GM12878 (cell line): ENCODE data around the gene ALG12. TPM values are rescaled to one million over a fixed set of nuclear protein-coding genes. Genes with fewer than 3 reads are reported as not detected.

Experiments
- ATAC-seq: fragments of 200-7000 bp; cut with Tn5 transposase; 3 replicates; pipeline ENCODE4 v1.9.1; 2020; ENCODE audit warnings: mild to moderate bottlenecking, moderate library complexity
- BruUV-seq: library from RNA; stranded (reverse); fragments of 400-500 nt; replicated peaks from 2 replicates; lab custom pipeline; 2021; lab: Mats Ljungman, UMichigan
- CTCF ChIA-PET: fragments of 300-600 bp; sonication (Branson Sonifier 250); formaldehyde crosslinking; extraction: SDS; loops from one replicate; lab custom pipeline; 2021; ENCODE audit warnings: inconsistent platforms; lab: Yijun Ruan, JAX
- POLR2A ChIA-PET: fragments of 350-600 bp; formaldehyde crosslinking; extraction: SDS; loops from one replicate; lab custom pipeline; 2021; ENCODE audit warnings: inconsistent platforms; lab: Charles Lee
- RAD21 ChIA-PET: fragments of 300-600 bp; sonication (Branson Sonifier 250); formaldehyde crosslinking; loops from one replicate; lab custom pipeline; 2023; ENCODE audit warnings: antibody characterized with exemption; ENCODE audit not compliant: unreplicated experiment; lab: Charles Lee
- SMC1A ChIA-PET: fragments of 300-600 bp; sonication (Branson Sonifier 250); formaldehyde crosslinking; loops from one replicate; lab custom pipeline; 2023; ENCODE audit not compliant: unreplicated experiment, uncharacterized antibody; lab: Charles Lee
- DNase-seq: peaks from one replicate; pipeline ENCODE4 v3.0.0-alpha.2; 2011; ENCODE audit warnings: low read depth, low spot score
- FAIRE-seq: peaks from 3 replicates; lab custom pipeline; 2011; peaks lifted over from hg19 to GRCh38; lab: Jason Lieb, UNC
- H2AFZ ChIP-seq: 2 replicates; pipeline ENCODE4 v1.6.0; 2011; ENCODE audit warnings: low read depth, low read length, control low read depth; ENCODE audit not compliant: control insufficient read depth
- H3K27ac ChIP-seq: 2 replicates; pipeline ENCODE4 v1.5.1; 2011; ENCODE audit warnings: control low read depth; ENCODE audit not compliant: control insufficient read depth, insufficient read depth
- H3K27me3 ChIP-seq, 2 experiments: replicated peaks in 1 of 2; 2 replicates each; pipeline versions ENCODE4 v1.6.0 to v1.6.1; 2011; ENCODE audit warnings: low read length in 1 of 2; ENCODE audit not compliant: control insufficient read depth in 2 of 2, insufficient read depth in 2 of 2
- H3K36me3 ChIP-seq, 2 experiments: 2 replicates each; pipeline ENCODE4 v1.5.1; 2011; ENCODE audit warnings: low read length in 1 of 2; ENCODE audit not compliant: control insufficient read depth in 2 of 2, insufficient read depth in 2 of 2
- H3K4me1 ChIP-seq: 2 replicates; pipeline ENCODE4 v1.6.1; 2011; ENCODE audit warnings: mild to moderate bottlenecking, low read length, moderate library complexity, mixed read lengths; ENCODE audit not compliant: control insufficient read depth, insufficient read depth
- H3K4me2 ChIP-seq: 2 replicates; pipeline ENCODE4 v1.6.0; 2011; ENCODE audit warnings: control low read depth; ENCODE audit not compliant: control insufficient read depth, insufficient read depth
- H3K4me3 ChIP-seq: fragments of 200-600 bp; sonication (generic); 2 replicates; pipeline ENCODE4 v1.5.1; 2016
- H3K79me2 ChIP-seq: 2 replicates; pipeline ENCODE4 v1.6.0; 2011; ENCODE audit warnings: low read length; ENCODE audit not compliant: control insufficient read depth, insufficient read depth
- H3K9ac ChIP-seq: 2 replicates; pipeline ENCODE4 v1.8.0; 2011; ENCODE audit warnings: low read length, control low read depth, mixed read lengths; ENCODE audit not compliant: control insufficient read depth, insufficient read depth
- H3K9me3 ChIP-seq: replicated peaks from 3 replicates; pipeline ENCODE4 v1.5.1; 2011; ENCODE audit warnings: mild to moderate bottlenecking, low read length; ENCODE audit not compliant: control insufficient read depth, insufficient read depth
- H4K20me1 ChIP-seq: 2 replicates; pipeline ENCODE4 v1.6.0; 2011; ENCODE audit not compliant: control insufficient read depth, insufficient read depth
- BACH1 ChIP-seq: fragments of 450-650 bp; IDR thresholded peaks from 2 replicates; pipeline ENCODE4 v1.6.1; 2017; ENCODE audit warnings: mild to moderate bottlenecking, borderline replicate concordance
- CBFB ChIP-seq: IDR thresholded peaks from 2 replicates; pipeline ENCODE4 v1.6.1; 2016; ENCODE audit warnings: antibody characterized with exemption, low read depth
- DPF2 ChIP-seq: fragments of 450-650 bp; IDR thresholded peaks from 2 replicates; pipeline ENCODE4 v1.6.1; 2017; ENCODE audit warnings: mild to moderate bottlenecking
- HDAC2 ChIP-seq: fragments of 200-600 bp; sonication (generic); IDR thresholded peaks from 2 replicates; pipeline ENCODE4 v1.6.1; 2017
- IRF4 ChIP-seq: IDR thresholded peaks from 2 replicates; pipeline ENCODE4 v1.6.1; 2011; ENCODE audit warnings: low read depth, low read length
- KDM1A ChIP-seq: fragments of 200-600 bp; sonication (generic); IDR thresholded peaks from 2 replicates; pipeline ENCODE4 v1.6.1; 2016; ENCODE audit warnings: borderline replicate concordance
- NR2C1 ChIP-seq: fragments of 450-650 bp; IDR thresholded peaks from 2 replicates; pipeline ENCODE4 v1.6.1; 2017; ENCODE audit warnings: antibody characterized with exemption, mild to moderate bottlenecking, moderate library complexity
- PAX5 ChIP-seq: IDR thresholded peaks from 2 replicates; pipeline ENCODE4 v1.6.1; 2011; ENCODE audit warnings: low read depth, low read length, borderline replicate concordance
- PML ChIP-seq: IDR thresholded peaks from 2 replicates; pipeline ENCODE4 v1.6.1; 2012; ENCODE audit warnings: low read length, inconsistent platforms
- ZNF24 ChIP-seq: fragments of 450-650 bp; IDR thresholded peaks from 2 replicates; pipeline ENCODE4 v1.6.1; 2017; ENCODE audit warnings: antibody characterized with exemption, mild to moderate bottlenecking
- ZSCAN29 ChIP-seq: fragments of 450-650 bp; IDR thresholded peaks from 2 replicates; pipeline ENCODE4 v1.6.1; 2017; ENCODE audit warnings: mild to moderate bottlenecking, moderate library complexity
- ZZZ3 ChIP-seq: IDR thresholded peaks from 2 replicates; pipeline ENCODE4 v1.6.1; 2011; ENCODE audit warnings: low read depth; ENCODE audit not compliant: control insufficient read depth, insufficient read length
- WGBS: methylation state at CpG from one replicate; pipeline ENCODE4 v1.1.6; 2016; ENCODE audit warnings: low lambda C conversion rate; ENCODE audit not compliant: insufficient replicate concordance, insufficient coverage; ENCODE audit errors: missing lambda C conversion rate; 5-methylcytosine and 5-hydroxymethylcytosine counted together
- in situ Hi-C: fragments of 300-500 bp; cut with MboI; formaldehyde crosslinking; loops from 9 replicates; pipeline ENCODE4 v1.14.3; 2018; ENCODE audit warnings: mixed read lengths
- intact Hi-C: fragments of 100-400 bp; cut with micrococcal nuclease; formaldehyde crosslinking; loops from one replicate; pipeline ENCODE4 v1.14.2; 2022; ENCODE audit not compliant: unreplicated experiment
- polyA plus RNA-seq, 11 experiments: library from polyadenylated mRNA; depleted of rRNA in 4 of 11; unstranded in 6 of 11; stranded (reverse) in 5 of 11; fragments of >200 nt; fragmentation: Nextera tagmentation in 4 of 11; fragmentation: Illumina TruSeq in 1 of 11; extraction: Ambion mirVana in 4 of 11; extraction: Trizol in 1 of 11; gene quantifications; 1 replicate in 1 of 11; 2 replicates in 10 of 11; pipeline versions ENCODE4 v1.2.1 to v1.2.3, GENCODE V29; 2011 to 2016; ENCODE audit warnings: inconsistent platforms in 2 of 11, missing spikeins in 2 of 11, low read depth in 1 of 11
- total RNA-seq, 4 experiments: library from RNA; depleted of rRNA in 3 of 4; stranded (reverse); fragments of >200 nt in 3 of 4; fragmentation: Illumina TruSeq in 1 of 4; extraction: Trizol in 1 of 4; gene quantifications; 2 replicates each; pipeline versions ENCODE4 v1.2.1 to v1.2.3, GENCODE V29; 2013 to 2021
- TF ChIP-seq, protein P1 (sequence below): fragments of 450-650 bp; formaldehyde crosslinking; IDR thresholded peaks from 2 replicates; pipeline ENCODE4 v1.4.0; 2020; ENCODE audit warnings: mild to moderate bottlenecking, moderate library complexity
- TF ChIP-seq, protein P2 (sequence below): IDR thresholded peaks from 2 replicates; pipeline ENCODE4 v1.6.1; 2011; ENCODE audit warnings: low read depth, low read length, improper control_type of control experiment, borderline replicate concordance

ALG12 gene
- total and polyA plus RNA-seq, 10 of the 15 experiments (the other 5 are each of a cell fraction or from before 2014, with no cell fraction given): 0.22 to 23.4 (median 6.6) TPM

DNA sequence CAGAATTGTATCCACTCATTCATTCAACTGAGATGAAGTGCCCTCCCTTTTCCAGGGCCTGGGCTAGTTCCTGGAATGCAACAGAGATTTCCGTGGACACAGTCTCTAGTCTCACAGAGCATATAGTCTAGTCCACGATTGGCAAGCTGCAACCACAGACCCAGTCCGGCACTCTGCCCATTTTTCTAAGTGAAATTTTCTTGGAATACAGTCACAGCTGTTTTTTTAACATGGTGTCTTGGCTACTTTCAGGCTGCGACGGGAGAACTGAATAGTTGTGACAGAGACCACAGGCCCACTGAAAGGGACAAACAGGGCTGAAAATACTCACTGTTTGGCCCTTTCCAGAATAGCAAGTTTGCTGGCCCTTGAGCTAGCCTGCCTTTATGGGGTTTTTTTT lies 29.2 kb downstream of the ALG12 start:
- H3K4me1 ChIP-seq: no peaks in the 10 kb centered on the region
- RAD21 ChIA-PET: no interaction called here
- BruUV-seq: no TSS peak
- WGBS: 96% methylated on average over 5 of the region's 5 CpGs
- peaks cover 35 to 48% of the 10 kb centered on the region in 2 experiments for H3K36me3 ChIP-seq
- intact Hi-C loops: no loop called here
- H3K79me2 ChIP-seq: peaks cover 3% of the 10 kb centered on the region
- in situ Hi-C loops: no loop called here
- no peak overlapping the region for H3K27ac ChIP-seq
- ATAC-seq (no peak), DNase-seq (no peak), FAIRE-seq (no peak)
- no peak overlapping the region for H3K4me3 ChIP-seq
- H3K4me2 ChIP-seq: no peak overlapping the region
- TF ChIP-seq HDAC2 (no peak), IRF4 (no peak), PAX5 (no peak), KDM1A (no peak), ZNF24 (no peak), PML (no peak), ZZZ3 (no peak), CBFB (no peak), BACH1 (no peak), DPF2 (no peak)
- H3K27me3 ChIP-seq: no peaks in the 10 kb centered on the region
- H2AFZ ChIP-seq: no peak overlapping the region
- CTCF ChIA-PET: no interaction called here
- H3K9ac ChIP-seq: no peak overlapping the region
- SMC1A ChIA-PET: interaction anchor here (3.2 kb wide), 1 partner anchor 8 kb away, joined by 8 read pairs; no protein-coding TSS in a partner anchor
- POLR2A ChIA-PET: no interaction called here
- peaks cover 2% of the 10 kb centered on the region; the same call in 1 of the 3 replicates for H3K9me3 ChIP-seq
- no peaks in the 10 kb centered on the region for H4K20me1 ChIP-seq

DNA sequence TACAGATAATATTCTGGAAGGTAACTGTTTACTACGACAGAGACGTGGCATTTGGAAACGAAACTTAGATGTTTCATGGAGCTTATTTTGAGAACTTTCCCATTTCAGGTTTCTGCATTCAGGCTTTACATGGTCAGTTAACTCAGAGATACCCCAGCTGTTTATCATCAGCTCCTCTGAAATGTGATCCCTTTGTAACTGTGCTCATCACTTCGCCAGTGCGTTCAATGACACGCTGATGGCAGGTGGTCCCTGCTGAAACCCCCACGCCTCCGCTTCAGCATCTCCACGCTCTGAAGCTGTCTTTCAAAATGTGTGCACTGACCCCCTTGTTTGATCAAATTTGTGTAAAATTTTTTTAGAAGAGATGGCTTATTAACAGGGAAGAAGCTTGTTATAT lies 30.5 kb downstream of the ALG12 start:
- H2AFZ ChIP-seq: no peak overlapping the region
- POLR2A ChIA-PET: no interaction called here
- ATAC-seq (no peak), FAIRE-seq (no peak), DNase-seq (no peak)
- H3K4me1 ChIP-seq: no peaks in the 10 kb centered on the region; the same call in 1 of the 2 replicates
- RAD21 ChIA-PET: no interaction called here
- H3K27ac ChIP-seq: no peak overlapping the region
- no peaks in the 10 kb centered on the region for H4K20me1 ChIP-seq
- in situ Hi-C loops: no loop called here
- no peak overlapping the region for H3K4me3 ChIP-seq
- CTCF ChIA-PET: no interaction called here
- peaks cover 40 to 54% of the 10 kb centered on the region in 2 experiments for H3K36me3 ChIP-seq
- SMC1A ChIA-PET: no interaction called here
- WGBS: 98% methylated on average over 9 of the region's 9 CpGs
- intact Hi-C loops: no loop called here
- H3K9me3 ChIP-seq: peaks cover 2% of the 10 kb centered on the region; the same call in 1 of the 3 replicates
- no peaks in the 10 kb centered on the region for H3K27me3 ChIP-seq
- peaks cover 12% of the 10 kb centered on the region for H3K79me2 ChIP-seq
- H3K4me2 ChIP-seq: no peak overlapping the region
- no TSS peak for BruUV-seq
- H3K9ac ChIP-seq: no peak overlapping the region
- TF ChIP-seq, protein P1, sequence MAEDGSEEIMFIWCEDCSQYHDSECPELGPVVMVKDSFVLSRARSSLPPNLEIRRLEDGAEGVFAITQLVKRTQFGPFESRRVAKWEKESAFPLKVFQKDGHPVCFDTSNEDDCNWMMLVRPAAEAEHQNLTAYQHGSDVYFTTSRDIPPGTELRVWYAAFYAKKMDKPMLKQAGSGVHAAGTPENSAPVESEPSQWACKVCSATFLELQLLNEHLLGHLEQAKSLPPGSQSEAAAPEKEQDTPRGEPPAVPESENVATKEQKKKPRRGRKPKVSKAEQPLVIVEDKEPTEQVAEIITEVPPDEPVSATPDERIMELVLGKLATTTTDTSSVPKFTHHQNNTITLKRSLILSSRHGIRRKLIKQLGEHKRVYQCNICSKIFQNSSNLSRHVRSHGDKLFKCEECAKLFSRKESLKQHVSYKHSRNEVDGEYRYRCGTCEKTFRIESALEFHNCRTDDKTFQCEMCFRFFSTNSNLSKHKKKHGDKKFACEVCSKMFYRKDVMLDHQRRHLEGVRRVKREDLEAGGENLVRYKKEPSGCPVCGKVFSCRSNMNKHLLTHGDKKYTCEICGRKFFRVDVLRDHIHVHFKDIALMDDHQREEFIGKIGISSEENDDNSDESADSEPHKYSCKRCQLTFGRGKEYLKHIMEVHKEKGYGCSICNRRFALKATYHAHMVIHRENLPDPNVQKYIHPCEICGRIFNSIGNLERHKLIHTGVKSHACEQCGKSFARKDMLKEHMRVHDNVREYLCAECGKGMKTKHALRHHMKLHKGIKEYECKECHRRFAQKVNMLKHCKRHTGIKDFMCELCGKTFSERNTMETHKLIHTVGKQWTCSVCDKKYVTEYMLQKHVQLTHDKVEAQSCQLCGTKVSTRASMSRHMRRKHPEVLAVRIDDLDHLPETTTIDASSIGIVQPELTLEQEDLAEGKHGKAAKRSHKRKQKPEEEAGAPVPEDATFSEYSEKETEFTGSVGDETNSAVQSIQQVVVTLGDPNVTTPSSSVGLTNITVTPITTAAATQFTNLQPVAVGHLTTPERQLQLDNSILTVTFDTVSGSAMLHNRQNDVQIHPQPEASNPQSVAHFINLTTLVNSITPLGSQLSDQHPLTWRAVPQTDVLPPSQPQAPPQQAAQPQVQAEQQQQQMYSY: no peak
- TF ChIP-seq ZZZ3: no peak
- no peak for TF ChIP-seq NR2C1
- TF ChIP-seq ZSCAN29: no peak
- TF ChIP-seq, protein P2, sequence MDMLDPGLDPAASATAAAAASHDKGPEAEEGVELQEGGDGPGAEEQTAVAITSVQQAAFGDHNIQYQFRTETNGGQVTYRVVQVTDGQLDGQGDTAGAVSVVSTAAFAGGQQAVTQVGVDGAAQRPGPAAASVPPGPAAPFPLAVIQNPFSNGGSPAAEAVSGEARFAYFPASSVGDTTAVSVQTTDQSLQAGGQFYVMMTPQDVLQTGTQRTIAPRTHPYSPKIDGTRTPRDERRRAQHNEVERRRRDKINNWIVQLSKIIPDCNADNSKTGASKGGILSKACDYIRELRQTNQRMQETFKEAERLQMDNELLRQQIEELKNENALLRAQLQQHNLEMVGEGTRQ: no peak
